Stomach (tissue), 4 donors: ENCODE measurements around the gene RPIA.

Source experiments
- EP300 ChIP-seq: sonication (generic); formaldehyde crosslinking; IDR thresholded peaks from one replicate; pipeline ENCODE4 v1.6.1; 2017; ENCODE audit warnings: antibody characterized with exemption
- POLR2A ChIP-seq, 4 donors: fragments of 450-650 bp; IDR thresholded peaks; one replicate each; pipeline ENCODE4 v1.6.1; 2016; ENCODE audit warnings: antibody characterized with exemption in 4 of 4, control low read depth in 2 of 4, mild to moderate bottlenecking in 1 of 4, moderate library complexity in 1 of 4
- POLR2AphosphoS5 ChIP-seq, 3 donors: sonication (generic); formaldehyde crosslinking; IDR thresholded peaks; one replicate each; pipeline ENCODE4 v1.6.1; 2016; ENCODE audit warnings: antibody characterized with exemption in 3 of 3
- TF ChIP-seq, protein P1 (sequence below), 7 experiments: fragments of 450-650 bp in 4 of 7; fragments of 200-600 bp in 3 of 7; sonication (generic) in 3 of 7; IDR thresholded peaks; one replicate each; pipeline ENCODE4 v1.5.1; 2016 to 2019; ENCODE audit warnings: antibody characterized with exemption in 7 of 7, control low read depth in 2 of 7, mild to moderate bottlenecking in 1 of 7

DNA sequence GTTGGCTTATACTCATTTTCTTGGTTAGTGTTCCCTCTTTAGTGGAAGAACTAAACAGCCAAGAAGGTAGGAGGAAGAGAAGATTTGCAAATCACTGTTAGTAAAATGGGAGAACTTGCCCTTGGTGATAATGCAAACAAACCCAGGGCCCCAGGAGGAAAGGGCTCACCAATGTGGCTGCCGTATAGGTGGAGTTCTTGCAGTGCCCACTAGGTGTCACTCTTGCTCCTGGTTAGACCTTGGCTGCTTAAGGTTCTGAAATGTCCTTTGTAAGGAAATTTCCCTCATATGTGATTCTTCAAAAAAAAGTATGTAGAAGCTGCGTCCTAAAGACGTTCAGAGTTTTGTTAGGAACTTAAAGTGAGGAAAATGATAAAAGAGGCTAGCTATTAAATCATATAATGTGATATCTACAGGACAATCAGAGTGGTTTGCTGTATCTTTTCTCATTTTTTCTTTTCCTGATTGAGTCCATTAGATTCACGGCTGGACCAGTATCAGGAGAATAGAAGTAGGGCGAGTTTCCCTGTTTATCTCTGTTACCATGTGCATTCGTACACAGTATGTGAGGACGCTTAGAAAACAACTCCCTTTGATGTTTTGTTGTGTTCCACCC is 48.6 kb downstream of the RPIA start:
- TF ChIP-seq, protein P1, sequence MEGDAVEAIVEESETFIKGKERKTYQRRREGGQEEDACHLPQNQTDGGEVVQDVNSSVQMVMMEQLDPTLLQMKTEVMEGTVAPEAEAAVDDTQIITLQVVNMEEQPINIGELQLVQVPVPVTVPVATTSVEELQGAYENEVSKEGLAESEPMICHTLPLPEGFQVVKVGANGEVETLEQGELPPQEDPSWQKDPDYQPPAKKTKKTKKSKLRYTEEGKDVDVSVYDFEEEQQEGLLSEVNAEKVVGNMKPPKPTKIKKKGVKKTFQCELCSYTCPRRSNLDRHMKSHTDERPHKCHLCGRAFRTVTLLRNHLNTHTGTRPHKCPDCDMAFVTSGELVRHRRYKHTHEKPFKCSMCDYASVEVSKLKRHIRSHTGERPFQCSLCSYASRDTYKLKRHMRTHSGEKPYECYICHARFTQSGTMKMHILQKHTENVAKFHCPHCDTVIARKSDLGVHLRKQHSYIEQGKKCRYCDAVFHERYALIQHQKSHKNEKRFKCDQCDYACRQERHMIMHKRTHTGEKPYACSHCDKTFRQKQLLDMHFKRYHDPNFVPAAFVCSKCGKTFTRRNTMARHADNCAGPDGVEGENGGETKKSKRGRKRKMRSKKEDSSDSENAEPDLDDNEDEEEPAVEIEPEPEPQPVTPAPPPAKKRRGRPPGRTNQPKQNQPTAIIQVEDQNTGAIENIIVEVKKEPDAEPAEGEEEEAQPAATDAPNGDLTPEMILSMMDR (IDR thresholded peaks at IDR 0.05), result peak in 5 of 7 experiments; percentile 80 to 94 (median 92)
- TF ChIP-seq EP300, result no peak
- TF ChIP-seq POLR2A (IDR thresholded peaks at IDR 0.05), result no peak
- TF ChIP-seq POLR2AphosphoS5 (IDR thresholded peaks at IDR 0.05), result peak in 1 of 3 donors; percentile 50
